ENCODE measurements around the gene CWF19L2.
A peak's percentile ranks its signal among the peaks of the same experiment; 100 is the strongest.
"Not testable (repeated sequence)": the region's sequence is repeated elsewhere in the genome, so short reads cannot be mapped to it uniquely, and the experiment has no call there.

The CWF19L2 gene

DNA sequence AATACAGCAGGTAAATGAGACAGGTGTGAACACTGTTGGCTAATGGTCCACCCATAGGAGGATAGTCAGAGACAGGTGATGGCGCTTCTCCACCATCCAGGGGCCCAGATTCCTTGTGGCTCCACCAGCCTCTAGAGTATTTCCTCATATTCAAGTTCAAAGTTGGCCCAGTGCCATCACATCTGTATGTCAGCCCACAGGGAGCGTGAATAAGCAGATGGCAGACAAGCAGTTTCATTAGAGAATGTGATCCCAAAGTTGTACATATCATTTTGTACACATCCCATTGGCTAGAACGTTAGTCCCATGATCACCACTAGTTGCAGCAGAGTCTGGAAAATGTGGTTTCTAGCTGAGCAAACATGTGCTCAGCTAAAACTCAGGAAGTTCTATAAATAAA is 11.0 kb upstream of the CWF19L2 start:
- DNase-seq (ENCODE audit: low spot score), result no peak
- TF ChIP-seq, protein P1, sequence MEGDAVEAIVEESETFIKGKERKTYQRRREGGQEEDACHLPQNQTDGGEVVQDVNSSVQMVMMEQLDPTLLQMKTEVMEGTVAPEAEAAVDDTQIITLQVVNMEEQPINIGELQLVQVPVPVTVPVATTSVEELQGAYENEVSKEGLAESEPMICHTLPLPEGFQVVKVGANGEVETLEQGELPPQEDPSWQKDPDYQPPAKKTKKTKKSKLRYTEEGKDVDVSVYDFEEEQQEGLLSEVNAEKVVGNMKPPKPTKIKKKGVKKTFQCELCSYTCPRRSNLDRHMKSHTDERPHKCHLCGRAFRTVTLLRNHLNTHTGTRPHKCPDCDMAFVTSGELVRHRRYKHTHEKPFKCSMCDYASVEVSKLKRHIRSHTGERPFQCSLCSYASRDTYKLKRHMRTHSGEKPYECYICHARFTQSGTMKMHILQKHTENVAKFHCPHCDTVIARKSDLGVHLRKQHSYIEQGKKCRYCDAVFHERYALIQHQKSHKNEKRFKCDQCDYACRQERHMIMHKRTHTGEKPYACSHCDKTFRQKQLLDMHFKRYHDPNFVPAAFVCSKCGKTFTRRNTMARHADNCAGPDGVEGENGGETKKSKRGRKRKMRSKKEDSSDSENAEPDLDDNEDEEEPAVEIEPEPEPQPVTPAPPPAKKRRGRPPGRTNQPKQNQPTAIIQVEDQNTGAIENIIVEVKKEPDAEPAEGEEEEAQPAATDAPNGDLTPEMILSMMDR (conservative IDR thresholded peaks at IDR 0.05; ENCODE audit: low read depth), result no peak
- POLR2A ChIA-PET (ENCODE audit: low non-redundant PET), result no interaction called here
- no peak overlapping the region for H3K27ac ChIP-seq
- CTCF ChIA-PET, result no interaction called here

DNA sequence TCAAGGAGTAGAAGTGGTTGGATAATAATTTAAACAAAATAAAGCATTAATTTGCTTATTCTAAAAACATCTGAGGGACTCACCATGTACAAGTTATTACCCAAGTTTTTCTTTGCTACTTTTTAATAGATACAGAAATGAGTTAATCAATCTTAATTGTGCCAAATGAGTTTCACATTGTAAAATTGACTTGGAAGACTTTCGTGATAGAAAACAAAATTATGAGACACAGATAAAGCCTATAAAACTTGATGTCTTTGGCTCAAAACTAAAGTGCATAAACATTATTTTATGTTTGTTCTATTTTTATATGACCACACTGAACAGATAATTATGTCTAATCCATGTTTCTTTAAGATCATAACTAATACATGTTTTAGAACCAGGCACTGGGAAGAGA is 10.1 kb upstream of the CWF19L2 start:
- ChIA-PET CTCF (no interaction called here), POLR2A (ENCODE audit: low non-redundant PET) (no interaction called here)
- no peak for DNase-seq (ENCODE audit: low spot score)
- no peak overlapping the region for H3K27ac ChIP-seq
- TF ChIP-seq, protein P1 (conservative IDR thresholded peaks at IDR 0.05; ENCODE audit: low read depth), result no peak

DNA sequence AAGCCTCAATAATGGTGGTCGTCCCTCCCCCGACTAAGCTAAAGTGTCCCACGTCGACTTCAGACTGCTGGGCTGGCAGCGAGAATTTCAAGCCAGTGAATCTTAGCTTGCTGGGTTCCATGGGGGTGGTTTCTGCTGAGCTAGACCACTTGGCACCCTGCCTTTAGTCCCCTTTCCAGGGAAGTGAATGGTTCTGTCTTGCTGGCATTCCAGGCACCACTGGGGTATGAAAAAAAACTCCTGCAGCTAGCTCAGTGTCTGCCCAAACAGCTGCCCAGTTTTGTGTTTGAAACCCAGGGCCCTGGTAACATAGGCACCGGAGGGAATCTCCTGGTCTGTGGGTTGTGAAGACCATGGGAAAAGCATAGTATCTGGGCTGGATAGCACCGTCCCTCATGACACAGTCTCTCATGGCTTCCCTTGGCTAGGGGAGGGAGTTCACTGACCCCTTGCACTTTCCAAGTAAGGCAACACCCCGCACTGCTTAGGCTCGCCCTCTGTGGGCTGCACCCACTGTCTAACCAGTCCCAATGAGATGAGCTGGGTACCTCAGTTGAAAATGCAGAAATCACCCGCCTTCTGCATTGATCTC is 8.7 kb upstream of the CWF19L2 start:
- not testable (repeated sequence) for DNase-seq (ENCODE audit: low spot score); H3K27ac ChIP-seq
- CTCF ChIA-PET, result interaction anchor here (0.6 kb wide), 1 partner anchor 204 kb away, joined by 3 read pairs; no protein-coding TSS in a partner anchor
- POLR2A ChIA-PET (ENCODE audit: low non-redundant PET), result interaction anchor here (1.0 kb wide), 1 partner anchor 9 kb away, joined by 3 read pairs; the partner anchor contains the start of gene CWF19L2

DNA sequence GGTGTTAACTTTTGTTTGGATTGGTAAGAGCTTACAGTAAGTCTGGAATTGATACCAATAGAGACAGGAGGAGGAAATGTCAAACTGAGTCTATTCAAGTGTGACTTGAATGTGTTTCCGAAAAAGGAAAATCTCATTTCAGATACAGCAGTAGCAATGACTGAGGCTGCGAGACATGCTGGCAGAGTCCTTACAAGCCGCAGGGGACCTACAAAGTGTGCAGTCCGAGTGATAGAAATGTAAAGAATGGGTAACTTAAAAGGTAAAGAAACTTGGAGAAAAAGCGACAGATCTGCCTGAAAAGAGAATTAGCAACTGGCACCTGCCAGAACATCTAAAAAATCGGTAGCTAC is 444 bp downstream of the CWF19L2 start:
- ChIA-PET POLR2A (ENCODE audit: low non-redundant PET) (no interaction called here), CTCF (interaction anchor here (0.7 kb wide), 1 partner anchor 520 kb away, joined by 3 read pairs; no protein-coding TSS in a partner anchor)
- peak overlapping the region; percentile 45; the same call in 1 of the 2 replicates for H3K27ac ChIP-seq
- TF ChIP-seq, protein P1 (conservative IDR thresholded peaks at IDR 0.05; ENCODE audit: low read depth), result no peak
- peak; percentile 24 for DNase-seq (ENCODE audit: low spot score)

DNA sequence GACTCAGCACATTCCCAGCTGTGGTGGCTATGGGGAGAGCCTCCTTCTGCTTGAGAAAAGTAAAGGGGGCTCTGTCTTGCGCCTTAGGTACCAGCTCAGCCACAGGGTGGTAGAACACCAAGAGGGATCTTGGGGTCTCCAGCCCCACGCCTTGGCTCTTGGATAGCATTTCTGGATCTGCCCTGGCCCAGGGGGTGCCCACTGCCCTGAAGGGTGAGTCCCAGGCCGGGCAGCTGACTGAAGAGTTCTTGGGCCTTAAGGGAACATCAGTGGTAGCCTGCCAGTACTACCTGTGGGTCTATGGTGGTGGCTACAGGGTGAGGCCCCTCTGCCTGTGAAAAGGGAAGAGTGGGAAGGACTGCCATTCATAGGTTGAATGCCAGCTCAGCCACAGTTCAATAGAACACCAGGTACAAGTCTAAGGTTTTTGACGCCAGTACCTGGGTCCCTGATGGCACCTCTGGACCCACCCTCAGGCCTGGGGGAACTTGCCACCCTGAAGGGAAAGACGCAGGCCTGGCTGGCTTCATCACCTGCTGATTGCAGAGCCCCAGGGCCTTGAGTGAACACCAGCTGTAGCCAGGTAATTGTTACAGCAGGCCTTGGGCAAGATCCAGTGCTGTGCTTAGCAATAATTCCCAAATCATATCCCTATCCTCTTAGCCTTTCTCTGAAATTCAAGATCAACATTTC is 3.9 kb downstream of the CWF19L2 start:
- TF ChIP-seq, protein P1 (conservative IDR thresholded peaks at IDR 0.05; ENCODE audit: low read depth), result no peak
- ChIA-PET CTCF (interaction anchor here (0.7 kb wide), 1 partner anchor 13 kb away, joined by 4 read pairs; no protein-coding TSS in a partner anchor), POLR2A (ENCODE audit: low non-redundant PET) (no interaction called here)
- DNase-seq (ENCODE audit: low spot score), result no peak
- no peak overlapping the region for H3K27ac ChIP-seq

DNA sequence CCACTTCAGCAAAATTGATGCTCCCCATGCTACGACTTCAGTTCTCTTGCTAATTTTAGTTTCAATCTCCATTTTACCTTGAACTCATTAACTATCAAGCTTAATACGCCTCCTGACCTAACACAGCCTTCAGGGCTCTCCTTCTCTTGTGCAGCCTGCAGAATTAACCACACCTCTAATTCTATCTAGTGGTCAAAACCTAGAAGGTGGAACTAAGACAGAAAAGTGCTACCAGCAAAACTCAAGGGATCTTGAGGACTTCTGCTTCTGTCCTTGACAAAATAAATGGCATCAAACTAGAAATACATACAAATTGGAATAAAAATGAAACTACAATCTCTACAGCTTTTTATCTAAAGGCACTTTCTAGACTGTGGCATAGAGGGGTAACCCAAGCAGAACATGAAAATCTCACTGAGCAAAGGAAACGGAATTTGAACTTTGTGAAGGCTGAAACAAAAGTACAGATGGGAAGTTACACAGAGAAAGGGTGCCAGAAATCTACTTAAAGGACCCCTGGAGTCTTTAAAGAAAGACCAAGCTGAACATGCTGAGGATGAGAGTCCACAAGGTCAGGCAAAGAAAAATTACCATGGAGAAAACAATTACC is 10.7 kb downstream of the CWF19L2 start:
- POLR2A ChIA-PET (ENCODE audit: low non-redundant PET), result no interaction called here
- CTCF ChIA-PET, result no interaction called here

More for the DNA sequence above, 10.7 kb downstream of the CWF19L2 start:
- no peak for DNase-seq (ENCODE audit: low spot score)
- no peak overlapping the region for H3K27ac ChIP-seq
- TF ChIP-seq, protein P1 (conservative IDR thresholded peaks at IDR 0.05; ENCODE audit: low read depth), result no peak

All from RWPE1 (cell line).